Cardiac muscle cell (in vitro differentiated cells and primary cell): ENCODE data around the gene CASP7. TPM values are rescaled to one million over a fixed set of nuclear protein-coding genes. Genes with fewer than 3 reads are reported as not detected.
"Not testable (repeated sequence)": the region's sequence is repeated elsewhere in the genome, so short reads cannot be mapped to it uniquely, and the experiment has no call there.

ENCODE experiments used
- DNase-seq, 2 donors: peaks; one replicate each; pipeline versions ENCODE4 v3.0.0 to v3.0.0-alpha.2; 2010 to 2017; ENCODE audit warnings: low read depth in 1 of 2, low spot score in 1 of 2
- H3K27ac ChIP-seq: fragments of 200-600 bp; sonication (generic); 2 replicates; pipeline ENCODE4 v1.5.1; 2016
- H3K27me3 ChIP-seq: fragments of 200-600 bp; sonication (generic); 2 replicates; pipeline ENCODE4 v1.6.0; 2016; ENCODE audit warnings: control low read depth
- H3K36me3 ChIP-seq: fragments of 200-600 bp; sonication (generic); 2 replicates; pipeline ENCODE4 v1.5.1; 2016; ENCODE audit warnings: control low read depth
- H3K4me1 ChIP-seq: fragments of 200-600 bp; sonication (generic); 2 replicates; pipeline ENCODE4 v1.8.1; 2017; ENCODE audit warnings: low read depth, mild to moderate bottlenecking, mixed run types
- H3K4me3 ChIP-seq: fragments of 200-600 bp; sonication (generic); 2 replicates; pipeline ENCODE4 v1.5.1; 2016; ENCODE audit warnings: mild to moderate bottlenecking
- H3K9me3 ChIP-seq: fragments of 200-600 bp; sonication (generic); 2 replicates; pipeline ENCODE4 v1.5.1; 2017; ENCODE audit warnings: low read depth, mild to moderate bottlenecking, control low read depth
- polyA plus RNA-seq: library from polyadenylated mRNA; unstranded; fragments of >200 nt; fragmentation: Nextera tagmentation; extraction: Ambion mirVana; gene quantifications from 2 replicates; pipeline ENCODE4 v1.2.1, GENCODE V29; 2016
- total RNA-seq: library from RNA; depleted of rRNA; stranded (reverse); fragments of >200 nt; gene quantifications from 2 replicates; pipeline ENCODE4 v1.2.3, GENCODE V29; 2016
- TF ChIP-seq, protein P1 (sequence below): IDR thresholded peaks from 2 replicates; pipeline ENCODE4 v1.5.1; 2012; ENCODE audit warnings: low read depth, mild to moderate bottlenecking, low read length

Gene CASP7
- total and polyA plus RNA-seq, 2 experiments from 2014 or later, result 3.3 to 7.8 TPM

DNA sequence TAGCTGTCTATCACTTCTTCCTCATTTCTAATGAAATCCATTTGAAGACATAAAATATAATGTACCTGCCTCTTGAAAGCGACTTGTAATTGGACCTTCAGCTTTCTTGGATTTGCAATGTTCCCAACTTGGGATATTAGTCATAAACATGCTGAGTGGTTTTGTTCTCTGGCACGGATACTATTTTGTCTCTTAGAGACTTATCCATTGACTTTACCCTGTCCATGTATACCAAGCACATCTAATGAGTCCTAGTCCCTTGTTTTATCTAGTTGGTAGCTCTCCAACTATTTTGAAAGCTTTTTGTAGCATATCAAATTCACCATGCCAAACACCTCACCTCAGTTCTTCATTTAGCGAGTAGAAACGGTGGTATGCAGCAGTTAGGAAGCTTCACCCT lies 90.6 kb downstream of the CASP7 start:
- peaks cover 98% of the 10 kb centered on the region for H3K27me3 ChIP-seq
- H3K4me3 ChIP-seq, result no peak overlapping the region
- H3K27ac ChIP-seq, result no peak overlapping the region
- no peaks in the 10 kb centered on the region for H3K4me1 ChIP-seq
- H3K36me3 ChIP-seq, result no peaks in the 10 kb centered on the region
- no peaks in the 10 kb centered on the region for H3K9me3 ChIP-seq
- DNase-seq, result no peak
- TF ChIP-seq, protein P1, sequence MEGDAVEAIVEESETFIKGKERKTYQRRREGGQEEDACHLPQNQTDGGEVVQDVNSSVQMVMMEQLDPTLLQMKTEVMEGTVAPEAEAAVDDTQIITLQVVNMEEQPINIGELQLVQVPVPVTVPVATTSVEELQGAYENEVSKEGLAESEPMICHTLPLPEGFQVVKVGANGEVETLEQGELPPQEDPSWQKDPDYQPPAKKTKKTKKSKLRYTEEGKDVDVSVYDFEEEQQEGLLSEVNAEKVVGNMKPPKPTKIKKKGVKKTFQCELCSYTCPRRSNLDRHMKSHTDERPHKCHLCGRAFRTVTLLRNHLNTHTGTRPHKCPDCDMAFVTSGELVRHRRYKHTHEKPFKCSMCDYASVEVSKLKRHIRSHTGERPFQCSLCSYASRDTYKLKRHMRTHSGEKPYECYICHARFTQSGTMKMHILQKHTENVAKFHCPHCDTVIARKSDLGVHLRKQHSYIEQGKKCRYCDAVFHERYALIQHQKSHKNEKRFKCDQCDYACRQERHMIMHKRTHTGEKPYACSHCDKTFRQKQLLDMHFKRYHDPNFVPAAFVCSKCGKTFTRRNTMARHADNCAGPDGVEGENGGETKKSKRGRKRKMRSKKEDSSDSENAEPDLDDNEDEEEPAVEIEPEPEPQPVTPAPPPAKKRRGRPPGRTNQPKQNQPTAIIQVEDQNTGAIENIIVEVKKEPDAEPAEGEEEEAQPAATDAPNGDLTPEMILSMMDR, result no peak

DNA sequence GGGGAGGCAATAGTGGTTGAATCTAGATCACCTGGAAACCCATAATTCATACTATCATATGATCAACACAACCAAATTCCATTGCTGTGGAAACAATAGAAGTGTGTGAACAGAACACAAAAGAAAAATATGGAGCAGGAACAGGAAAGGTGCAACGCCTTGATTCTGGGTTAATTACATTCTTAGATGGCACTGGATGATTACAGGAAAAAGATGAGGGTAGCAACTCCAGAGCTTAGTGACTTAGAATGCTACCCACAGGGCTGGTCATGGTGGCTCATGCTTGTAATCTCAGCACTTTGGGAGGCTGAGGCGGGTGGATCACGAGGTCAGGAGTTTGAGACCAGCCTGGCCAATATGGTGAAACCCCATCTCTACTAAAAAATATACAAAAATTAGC lies 91.4 kb downstream of the CASP7 start:
- not testable (repeated sequence) for H3K9me3 ChIP-seq, DNase-seq, H3K4me3 ChIP-seq, H3K27ac ChIP-seq, H3K36me3 ChIP-seq, H3K4me1 ChIP-seq
- peaks cover 98% of the 10 kb centered on the region for H3K27me3 ChIP-seq

DNA sequence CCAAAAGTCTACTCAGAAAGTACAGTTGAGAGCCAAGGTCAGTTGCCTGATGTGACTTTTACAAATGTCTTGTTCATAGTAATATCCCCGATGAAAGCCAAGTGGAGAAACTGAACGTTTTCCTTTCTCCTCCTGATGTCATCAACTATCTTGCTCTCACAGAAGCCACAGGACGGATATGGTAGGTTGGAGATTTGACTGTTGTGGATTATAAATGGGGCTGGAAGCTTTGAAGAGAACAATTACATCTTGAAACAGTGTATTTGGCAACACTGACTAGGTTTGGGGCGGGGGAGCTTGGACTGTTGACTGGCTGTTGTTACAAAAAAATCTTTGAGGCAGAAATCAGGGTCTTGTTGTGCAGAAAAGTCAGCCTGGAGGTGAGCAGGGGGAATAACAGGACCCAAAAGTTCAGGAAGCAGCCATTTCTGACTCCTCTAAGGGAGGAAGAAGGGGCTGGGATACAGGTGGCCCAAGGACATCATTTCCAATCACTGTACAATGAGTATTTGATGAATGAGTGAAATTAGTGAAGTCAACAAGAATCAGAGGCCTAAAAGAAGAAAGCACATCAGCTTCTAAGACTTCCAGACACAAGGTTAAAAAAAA lies 96.1 kb downstream of the CASP7 start:
- Histone ChIP-seq H3K4me1 (no peaks in the 10 kb centered on the region), H3K9me3 (no peaks in the 10 kb centered on the region), H3K27ac (no peak overlapping the region), H3K4me3 (no peak overlapping the region), H3K27me3 (peaks cover 89% of the 10 kb centered on the region), H3K36me3 (no peaks in the 10 kb centered on the region)
- DNase-seq, result no peak
- TF ChIP-seq, protein P1, result no peak

DNA sequence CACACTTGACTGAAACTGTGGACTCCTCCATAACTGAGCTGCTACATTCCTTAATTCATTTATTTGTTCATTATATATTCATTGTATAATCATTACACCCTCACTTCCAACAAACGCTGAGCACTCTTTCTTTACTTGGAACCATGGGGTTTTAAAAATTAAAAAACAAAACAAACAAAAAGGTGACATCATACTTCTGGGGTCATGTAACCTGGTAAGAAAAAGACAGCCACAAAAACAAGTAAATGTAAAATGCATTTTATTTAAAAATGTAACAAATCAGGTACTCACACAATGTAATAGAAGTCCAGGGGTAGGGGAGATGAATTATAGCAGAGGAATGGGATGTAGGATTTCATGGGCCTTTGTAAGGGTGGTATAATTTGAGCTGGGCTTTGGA lies 96.8 kb downstream of the CASP7 start:
- H3K4me3 ChIP-seq, result no peak overlapping the region
- no peaks in the 10 kb centered on the region for H3K36me3 ChIP-seq
- TF ChIP-seq, protein P1, result no peak
- H3K27ac ChIP-seq, result no peak overlapping the region
- no peak for DNase-seq
- no peaks in the 10 kb centered on the region for H3K4me1 ChIP-seq
- H3K27me3 ChIP-seq, result peaks cover 87% of the 10 kb centered on the region
- no peaks in the 10 kb centered on the region for H3K9me3 ChIP-seq

Other genes with a start within 250 kb of the CASP7 start
- gene HABP2, start 126.9 kb upstream of the CASP7 start, total RNA-seq, result not detected in 2 replicates
- gene HABP2, start 126.9 kb upstream of the CASP7 start, polyA plus RNA-seq, result 0.06 TPM in 1 of 2 replicates, not detected in the other
- 0.12 TPM in 1 of 2 replicates, not detected in the other for gene NRAP, start 15.9 kb upstream of the CASP7 start, total RNA-seq
- gene NRAP, start 15.9 kb upstream of the CASP7 start, polyA plus RNA-seq, result 0.11 TPM in 1 of 2 replicates, not detected in the other
- not detected in 2 replicates for gene PLEKHS1, start 71.8 kb downstream of the CASP7 start, total RNA-seq
- not detected in 2 replicates for gene PLEKHS1, start 71.8 kb downstream of the CASP7 start, polyA plus RNA-seq
- 6.3 and 6.6 TPM in 2 replicates for gene DCLRE1A, start 174.2 kb downstream of the CASP7 start, total RNA-seq
- 4.8 and 7.3 TPM in 2 replicates for gene DCLRE1A, start 174.2 kb downstream of the CASP7 start, polyA plus RNA-seq
- gene NHLRC2, start 174.7 kb downstream of the CASP7 start, total RNA-seq, result 61.2 and 99.6 TPM in 2 replicates
- 14.0 and 23.8 TPM in 2 replicates for gene NHLRC2, start 174.7 kb downstream of the CASP7 start, polyA plus RNA-seq